ENCODE results near the gene PTS.
"Not testable (repeated sequence)": the region's sequence is repeated elsewhere in the genome, so short reads cannot be mapped to it uniquely, and the experiment has no call there.

The PTS gene

GRCh38 chr11:112226062-112226830 lies at the start of gene PTS:
Gene PTS (plus strand): TSS chr11:112226428. CDS start chr11:112226444, 16 bp downstream.
- no peak for FAIRE-seq

- FAIRE-seq = no peak
Measured at GRCh38 chr11:112177589-112177988, 48.6 kb upstream of the PTS start.

DNA sequence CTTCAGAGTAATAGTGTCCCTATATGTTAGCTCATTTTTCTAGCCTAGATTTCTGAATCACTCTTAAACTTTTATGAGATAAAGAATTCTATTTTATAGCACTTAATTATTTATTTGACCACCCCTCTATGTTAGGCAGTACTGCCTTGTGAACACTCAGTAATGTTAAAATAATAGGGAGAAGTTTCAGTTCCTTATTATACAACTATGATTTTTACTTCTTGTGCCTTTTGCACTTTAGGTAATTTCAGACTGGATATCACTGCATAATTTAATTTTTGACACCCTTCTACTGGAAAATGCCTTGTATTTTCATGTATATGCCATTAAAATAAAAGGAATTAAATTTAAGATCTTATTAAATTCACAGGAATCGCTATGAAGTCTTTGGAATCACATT lies 47.8 kb upstream of the PTS start:
- FAIRE-seq = no peak

DNA sequence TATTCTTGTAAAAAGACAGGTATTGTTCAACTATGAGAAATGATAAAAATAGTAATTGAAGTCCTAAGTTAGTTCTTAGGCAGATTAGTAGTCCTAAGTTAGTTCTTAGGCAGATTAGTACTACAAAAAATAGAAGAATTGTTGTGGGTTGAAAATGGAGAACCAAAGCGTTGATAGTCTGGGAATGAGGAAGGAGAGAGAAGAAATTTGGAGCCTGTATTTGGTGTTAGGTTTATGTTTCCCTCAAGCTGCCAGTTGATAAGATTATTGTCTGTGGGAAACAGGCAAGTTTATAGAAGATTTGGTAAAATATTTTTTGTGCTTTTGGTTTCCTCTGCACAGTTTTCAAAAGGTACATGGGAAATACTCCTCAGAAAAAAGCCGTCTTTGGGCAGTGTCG lies 47.3 kb upstream of the PTS start:
- no peak for FAIRE-seq

DNA sequence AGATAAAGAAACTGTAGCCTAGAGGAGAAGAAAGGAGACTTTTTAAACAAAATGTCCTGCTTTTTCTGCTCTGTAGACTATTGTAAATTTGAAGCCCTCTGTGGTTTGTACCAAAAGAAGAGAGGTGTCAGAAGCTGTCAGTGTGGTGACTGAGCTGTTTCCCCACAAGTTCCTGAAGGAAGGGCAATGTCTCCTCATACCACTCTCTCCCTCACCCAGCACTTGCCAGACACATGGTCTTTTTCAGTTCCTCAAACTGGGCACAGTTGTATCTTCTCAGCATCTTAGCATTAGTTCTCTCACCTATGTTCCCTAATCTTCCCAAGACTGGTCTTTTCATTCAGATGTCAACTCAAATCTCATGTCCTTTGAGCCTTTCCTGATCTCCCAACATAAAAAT lies 46.6 kb upstream of the PTS start:
- FAIRE-seq = no peak

DNA sequence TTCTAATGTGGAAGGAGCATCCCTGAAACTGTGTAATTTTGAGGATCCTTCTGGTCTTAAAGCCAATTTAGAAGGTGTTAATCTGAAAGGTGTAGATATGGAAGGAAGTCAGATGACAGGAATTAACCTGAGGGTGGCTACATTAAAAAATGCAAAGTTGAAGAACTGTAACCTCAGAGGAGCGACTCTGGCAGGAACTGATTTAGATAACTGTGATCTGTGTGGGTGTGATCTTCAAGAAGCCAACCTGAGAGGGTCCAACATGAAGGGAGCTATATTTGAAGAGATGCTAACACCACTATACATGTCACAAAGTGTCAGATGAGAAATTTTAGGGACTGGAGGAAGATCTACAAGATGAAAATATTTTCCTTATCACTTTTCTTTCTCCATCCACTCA lies 43.4 kb upstream of the PTS start:
- no peak for FAIRE-seq

GRCh38 chr11:112185883-112186282 lies 40.3 kb upstream of the PTS start:
- no peak for FAIRE-seq

DNA sequence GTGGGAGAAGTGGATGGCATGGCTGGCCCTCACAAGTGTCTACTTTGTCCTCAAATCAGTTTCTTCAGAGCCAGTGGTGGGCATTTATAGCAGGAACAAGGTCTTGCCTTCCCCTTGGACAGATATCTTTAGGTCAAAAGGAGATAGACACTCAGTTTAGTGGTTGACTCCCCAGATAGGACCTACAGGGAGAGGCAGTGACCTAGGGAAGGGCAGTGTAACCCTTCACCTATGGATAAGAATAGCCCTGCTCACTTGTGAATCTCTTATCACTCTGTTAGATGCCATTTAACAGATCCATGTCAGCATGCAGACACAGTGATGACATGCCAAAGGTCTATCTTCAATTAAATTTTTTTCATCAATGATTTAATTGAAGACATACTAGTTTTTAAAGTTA lies 39.9 kb upstream of the PTS start:
- FAIRE-seq = no peak

GRCh38 chr11:112195113-112195512 lies 31.1 kb upstream of the PTS start:
- FAIRE-seq = not testable (repeated sequence)

DNA sequence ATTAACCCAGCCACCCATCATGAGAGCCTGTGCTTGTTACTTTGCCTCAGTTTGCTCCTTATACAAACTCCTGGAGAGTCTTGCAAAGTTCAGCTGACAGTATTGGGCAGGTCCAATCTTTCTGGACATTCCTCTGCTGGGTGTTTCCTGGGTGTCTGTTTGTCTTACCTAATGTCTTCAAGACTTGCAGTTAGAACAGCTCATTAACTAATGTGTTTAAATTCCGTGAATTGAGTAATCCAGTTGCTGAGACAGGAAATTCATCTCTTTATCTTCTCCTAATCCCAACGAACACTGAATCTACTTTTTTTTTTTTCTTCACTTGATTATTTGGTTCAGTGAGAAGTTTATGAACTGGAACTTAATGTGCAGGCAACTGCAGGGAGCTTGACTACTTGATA lies 30.3 kb upstream of the PTS start:
- no peak for FAIRE-seq

- no peak for FAIRE-seq
Measured at GRCh38 chr11:112196519-112197087, 29.6 kb upstream of the PTS start.

DNA sequence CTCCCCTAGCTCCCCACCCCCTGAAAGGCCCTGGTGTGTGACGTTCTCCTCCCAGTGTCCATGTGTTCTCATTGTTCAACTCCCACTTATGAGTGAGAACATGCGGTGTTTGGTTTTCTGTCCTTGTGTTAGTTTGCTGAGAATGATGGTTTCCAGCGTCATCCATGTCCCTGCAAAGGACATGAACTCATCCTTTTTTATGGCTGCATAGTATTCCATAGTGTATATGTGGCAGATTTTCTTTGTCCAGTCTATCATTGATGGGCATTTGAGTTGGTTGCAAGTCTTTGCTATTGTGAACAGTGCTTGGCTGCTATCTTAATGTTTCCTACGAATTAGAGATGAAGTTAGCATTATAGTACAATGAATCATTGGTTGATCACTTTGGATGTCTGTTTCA lies 27.1 kb upstream of the PTS start:
- not testable (repeated sequence) for FAIRE-seq

GRCh38 chr11:112200252-112200651 lies 26.0 kb upstream of the PTS start:
- FAIRE-seq = no peak

DNA sequence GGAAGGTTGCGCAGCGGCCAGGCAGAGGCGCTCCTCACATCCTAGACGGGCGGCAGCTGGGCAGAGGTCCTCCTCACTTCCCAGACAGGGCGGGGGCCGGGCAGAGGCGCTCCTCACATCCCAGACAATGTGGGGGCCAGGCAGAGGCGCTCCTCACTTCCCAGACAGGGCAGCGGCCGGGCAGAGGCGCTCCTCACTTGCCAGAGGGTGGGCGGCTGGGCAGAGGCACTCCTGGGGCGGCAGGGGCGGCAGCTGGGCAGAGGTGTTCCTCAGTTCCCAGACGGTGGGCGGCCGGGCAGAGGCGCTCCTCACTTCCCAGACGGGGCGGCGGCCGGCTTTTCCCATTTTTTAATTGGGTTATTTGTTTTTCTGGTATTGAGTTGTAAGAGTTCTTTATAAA lies 20.2 kb upstream of the PTS start:
- FAIRE-seq = no peak

DNA sequence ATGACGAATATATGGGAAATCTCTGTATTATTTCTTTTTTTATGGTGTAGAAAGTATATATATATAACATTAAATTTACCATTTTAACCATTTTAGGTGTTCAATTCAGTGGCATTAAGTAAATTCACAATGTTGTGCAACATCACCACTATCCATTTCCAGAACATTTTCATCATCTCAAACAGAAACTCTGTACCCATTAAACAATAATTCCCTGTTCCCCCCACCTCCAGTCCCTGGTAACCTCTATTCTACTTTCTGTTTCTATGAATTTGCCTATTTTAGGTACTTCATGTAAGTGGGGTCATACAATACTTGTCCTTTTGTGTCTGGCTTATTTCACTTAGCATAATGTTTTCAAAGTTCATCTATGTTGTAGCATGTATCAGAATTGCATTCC lies 15.3 kb upstream of the PTS start:
- FAIRE-seq = no peak

GRCh38 chr11:112211536-112211935 lies 14.7 kb upstream of the PTS start:
- no peak for FAIRE-seq

- FAIRE-seq = no peak
Measured at GRCh38 chr11:112212290-112212689, 13.9 kb upstream of the PTS start.

DNA sequence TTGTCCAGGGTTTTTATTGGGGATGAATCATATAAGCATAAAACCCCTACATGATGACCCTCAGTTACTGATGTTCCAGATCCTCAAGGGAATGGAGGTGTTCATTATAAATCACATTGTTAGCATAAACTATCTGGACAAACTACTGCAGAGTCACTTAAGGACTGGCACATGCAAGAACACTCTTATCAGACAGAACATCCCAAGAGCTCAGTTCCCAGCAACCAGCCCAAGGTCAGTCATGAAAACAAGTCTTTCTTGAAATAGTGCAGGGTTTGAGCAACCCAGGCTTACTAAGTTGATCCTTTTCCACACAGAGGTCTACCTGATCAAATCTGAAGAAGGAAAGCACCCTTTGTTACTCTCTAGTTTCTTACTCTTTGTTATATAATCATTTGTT lies 13.5 kb upstream of the PTS start:
- FAIRE-seq = no peak

DNA sequence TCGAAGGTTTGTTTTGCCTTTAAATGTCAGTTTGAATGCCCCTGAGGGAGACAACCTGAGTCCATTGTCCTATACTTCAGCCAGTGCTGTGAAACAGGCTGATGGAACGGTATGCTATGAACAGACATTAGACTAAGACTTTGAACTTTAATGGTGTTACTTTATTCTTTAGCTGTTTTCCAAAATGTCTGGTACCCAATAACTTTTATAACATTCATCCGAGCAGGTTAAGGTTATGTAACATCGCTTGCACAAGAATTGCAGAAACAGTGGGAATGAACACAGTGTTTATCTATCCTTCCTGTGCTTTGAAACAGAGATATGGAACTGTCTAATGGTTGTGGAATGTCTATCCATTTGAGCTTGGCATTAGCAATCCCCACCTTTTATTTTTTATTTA lies 12.5 kb upstream of the PTS start:
- FAIRE-seq = no peak

GRCh38 chr11:112215621-112216020 lies 10.6 kb upstream of the PTS start:
- FAIRE-seq = no peak

GRCh38 chr11:112216561-112217105 lies 9.6 kb upstream of the PTS start:
- no peak for FAIRE-seq

DNA sequence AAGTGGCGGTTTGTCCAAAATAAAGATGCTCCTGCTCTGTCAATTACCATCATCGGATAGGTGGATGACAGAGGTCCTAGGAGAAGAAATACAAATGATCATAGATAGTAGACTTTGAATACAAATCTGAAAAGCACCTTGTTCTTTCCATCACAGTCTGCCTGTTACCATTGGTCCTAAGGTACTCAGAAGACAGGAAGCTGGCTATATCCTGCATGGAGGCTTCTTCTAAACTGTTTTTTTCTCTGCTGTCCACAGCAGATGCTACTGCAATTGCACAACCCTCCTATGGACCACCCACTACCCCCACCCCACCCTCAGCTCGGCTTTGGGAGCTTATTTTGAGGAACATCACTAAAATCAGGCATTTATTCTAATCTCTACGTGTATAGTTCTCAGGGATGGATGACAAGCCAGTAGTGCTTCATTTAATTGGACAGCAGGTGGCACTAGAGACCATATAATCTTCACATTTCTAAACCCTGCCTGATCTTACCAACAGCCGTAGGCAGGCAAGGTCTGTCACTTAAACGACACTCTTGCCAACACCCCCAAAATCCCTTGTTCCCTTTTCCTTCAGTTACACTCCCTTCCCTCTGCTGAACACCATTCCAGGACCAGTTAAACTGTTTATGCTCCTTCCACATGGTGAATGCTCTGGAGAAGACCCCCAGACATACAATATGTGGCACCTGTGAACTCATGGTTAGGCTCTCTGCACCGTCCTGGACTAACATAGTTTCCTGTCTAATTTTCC lies 6.6 kb upstream of the PTS start:
- FAIRE-seq = peak; percentile 80

GRCh38 chr11:112221274-112221835 lies 4.9 kb upstream of the PTS start:
- no peak for FAIRE-seq

DNA sequence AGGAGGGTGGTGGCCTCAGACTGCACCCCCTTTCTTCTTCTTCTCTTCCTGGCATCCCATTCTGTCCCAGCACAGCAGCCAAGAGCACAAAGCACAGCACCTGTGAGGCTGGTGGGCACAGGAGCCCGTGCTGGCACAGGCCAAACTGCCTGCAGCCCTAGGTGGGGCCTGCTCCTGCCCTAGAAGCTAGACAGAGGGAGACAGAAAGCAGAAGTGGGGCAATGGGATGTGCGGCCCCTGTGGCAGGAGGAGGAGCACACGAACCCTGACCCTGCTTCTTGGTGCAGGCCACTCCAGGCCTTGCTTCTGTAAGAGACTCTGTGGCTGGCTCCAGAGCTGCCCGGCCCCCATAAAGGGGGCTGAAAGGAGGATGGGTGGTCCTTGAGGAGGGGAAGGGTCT lies 3.9 kb upstream of the PTS start:
- FAIRE-seq = no peak
